NCI-H187 treated with DMSO at 0.1 percent for 48 hours (cell line): Measurements from ENCODE around the gene PMEPA1.

Experiments
- DNase-seq: peaks from one replicate; lab custom pipeline; 2025; lab: John Stamatoyannopoulos, UW

Gene PMEPA1

GRCh38 chr20:57736738-57737347 is 27.0 kb upstream of the PMEPA1 start:
- DNase-seq, result no peak

- DNase-seq, result no peak
These were observed 26.3 kb upstream of the PMEPA1 start for GRCh38 chr20:57735831-57736737.

GRCh38 chr20:57734754-57735153 is 24.9 kb upstream of the PMEPA1 start:
- no peak for DNase-seq

- DNase-seq, result no peak
These were observed 22.4 kb upstream of the PMEPA1 start for GRCh38 chr20:57732226-57732625.

GRCh38 chr20:57728762-57729161 is 18.9 kb upstream of the PMEPA1 start:
- DNase-seq, result no peak

- no peak for DNase-seq
These were observed 18.0 kb upstream of the PMEPA1 start for GRCh38 chr20:57727863-57728262.

GRCh38 chr20:57725636-57726035 is 15.8 kb upstream of the PMEPA1 start:
- no peak for DNase-seq

- no peak for DNase-seq
These were observed 15.0 kb upstream of the PMEPA1 start for GRCh38 chr20:57724610-57725405.

GRCh38 chr20:57723816-57724215 is 14.0 kb upstream of the PMEPA1 start:
- no peak for DNase-seq

GRCh38 chr20:57719951-57720350 is 10.1 kb upstream of the PMEPA1 start:
- DNase-seq, result no peak

GRCh38 chr20:57718490-57719009 is 8.7 kb upstream of the PMEPA1 start:
- peak; percentile 81 for DNase-seq

GRCh38 chr20:57717797-57718196 is 8.0 kb upstream of the PMEPA1 start:
- DNase-seq, result no peak

GRCh38 chr20:57716901-57717300 is 7.1 kb upstream of the PMEPA1 start:
- DNase-seq, result no peak

GRCh38 chr20:57716202-57716601 is 6.4 kb upstream of the PMEPA1 start:
- DNase-seq, result no peak

GRCh38 chr20:57715268-57715904 is 5.6 kb upstream of the PMEPA1 start:
- DNase-seq, result no peak

GRCh38 chr20:57714409-57715267 is 4.8 kb upstream of the PMEPA1 start:
- no peak for DNase-seq

GRCh38 chr20:57713951-57714350 is 4.1 kb upstream of the PMEPA1 start:
- no peak for DNase-seq

GRCh38 chr20:57713505-57713903 is 3.7 kb upstream of the PMEPA1 start:
- DNase-seq, result no peak

- no peak for DNase-seq
These were observed 3.2 kb upstream of the PMEPA1 start for GRCh38 chr20:57712851-57713504.

GRCh38 chr20:57712341-57712740 is 2.5 kb upstream of the PMEPA1 start:
- DNase-seq, result no peak
